Lung (tissue), 12 donors: ENCODE measurements around the gene PRKCE. TPM values are rescaled to one million over a fixed set of nuclear protein-coding genes. Genes with fewer than 3 reads are reported as not detected.

Source experiments
- ATAC-seq: fragments of 200-7000 bp; cut with Tn5 transposase; one replicate; pipeline ENCODE4 v1.9.1; 2020; ENCODE audit warnings: moderate number of reproducible peaks; ENCODE audit not compliant: insufficient read depth, low FRiP score
- DNase-seq, 3 donors: peaks; one replicate each; pipeline ENCODE4 v3.0.0-alpha.2; 2013 to 2017
- H3K27ac ChIP-seq, 2 donors: one replicate each; pipeline ENCODE4 v1.5.1; 2013; ENCODE audit warnings: mild to moderate bottlenecking in 2 of 2, moderate library complexity in 2 of 2, control low read depth in 1 of 2, inconsistent platforms in 1 of 2, low read depth in 1 of 2, low read length in 1 of 2
- H3K27me3 ChIP-seq, 3 donors: one replicate each; pipeline ENCODE4 v1.5.1; 2013; ENCODE audit warnings: low read length in 2 of 3; ENCODE audit not compliant: control insufficient read depth in 3 of 3, insufficient read depth in 3 of 3
- H3K36me3 ChIP-seq, 4 donors: one replicate each; pipeline ENCODE4 v1.5.1; 2013; ENCODE audit warnings: low read length in 4 of 4, mild to moderate bottlenecking in 1 of 4, moderate library complexity in 1 of 4; ENCODE audit not compliant: control insufficient read depth in 4 of 4, insufficient read depth in 4 of 4
- H3K4me1 ChIP-seq, 5 donors: one replicate each; pipeline ENCODE4 v1.5.1; 2013; ENCODE audit warnings: low read length in 5 of 5, mild to moderate bottlenecking in 2 of 5, moderate library complexity in 1 of 5; ENCODE audit not compliant: control insufficient read depth in 5 of 5, insufficient read depth in 5 of 5
- H3K4me3 ChIP-seq: one replicate; pipeline ENCODE4 v1.5.1; 2013; ENCODE audit warnings: mild to moderate bottlenecking, control low read depth, moderate library complexity
- H3K9ac ChIP-seq, 2 donors: one replicate each; pipeline ENCODE4 v1.5.1; 2013; ENCODE audit warnings: low read length in 2 of 2, control low read depth in 1 of 2; ENCODE audit not compliant: insufficient read depth in 1 of 2
- H3K9me3 ChIP-seq, 4 donors: one replicate each; pipeline ENCODE4 v1.5.1; 2013; ENCODE audit warnings: low read length in 3 of 4, mild to moderate bottlenecking in 1 of 4, moderate library complexity in 1 of 4; ENCODE audit not compliant: control insufficient read depth in 4 of 4, insufficient read depth in 3 of 4
- WGBS, 2 donors: extraction: QIAGEN DNeasy Blood & Tissue Kit; methylation state at CpG; one replicate each; pipeline ENCODE4 v1.1.7; 2013; 5-methylcytosine and 5-hydroxymethylcytosine counted together
- polyA plus RNA-seq, 2 donors: library from polyadenylated mRNA; stranded (reverse); fragments of 200-250 nt; gene quantifications; one replicate each; pipeline ENCODE4 v1.2.1, GENCODE V29; 2013
- total RNA-seq, 2 donors: library from RNA; depleted of rRNA in 1 of 2; stranded (reverse); fragments of >200 nt in 1 of 2; gene quantifications; one replicate each; pipeline ENCODE4 v1.2.1, GENCODE V29; 2014 to 2021
- TF ChIP-seq, protein P1 (sequence below): IDR thresholded peaks from 2 replicates; pipeline ENCODE4 v1.5.1; 2012; ENCODE audit warnings: mild to moderate bottlenecking; ENCODE audit errors: control extremely low read depth, extremely low read depth
- donor health status: control.
- donor health status: control.
- donor health status: Bipolar disorder and iron deficiency.
- donor health status: healthy.
- donor health status: DM: yes; HTN: yes; CAD: no.

Gene PRKCE
- total and polyA plus RNA-seq, 4 donors, result 12.5 to 82.2 (median 32.1) TPM

DNA sequence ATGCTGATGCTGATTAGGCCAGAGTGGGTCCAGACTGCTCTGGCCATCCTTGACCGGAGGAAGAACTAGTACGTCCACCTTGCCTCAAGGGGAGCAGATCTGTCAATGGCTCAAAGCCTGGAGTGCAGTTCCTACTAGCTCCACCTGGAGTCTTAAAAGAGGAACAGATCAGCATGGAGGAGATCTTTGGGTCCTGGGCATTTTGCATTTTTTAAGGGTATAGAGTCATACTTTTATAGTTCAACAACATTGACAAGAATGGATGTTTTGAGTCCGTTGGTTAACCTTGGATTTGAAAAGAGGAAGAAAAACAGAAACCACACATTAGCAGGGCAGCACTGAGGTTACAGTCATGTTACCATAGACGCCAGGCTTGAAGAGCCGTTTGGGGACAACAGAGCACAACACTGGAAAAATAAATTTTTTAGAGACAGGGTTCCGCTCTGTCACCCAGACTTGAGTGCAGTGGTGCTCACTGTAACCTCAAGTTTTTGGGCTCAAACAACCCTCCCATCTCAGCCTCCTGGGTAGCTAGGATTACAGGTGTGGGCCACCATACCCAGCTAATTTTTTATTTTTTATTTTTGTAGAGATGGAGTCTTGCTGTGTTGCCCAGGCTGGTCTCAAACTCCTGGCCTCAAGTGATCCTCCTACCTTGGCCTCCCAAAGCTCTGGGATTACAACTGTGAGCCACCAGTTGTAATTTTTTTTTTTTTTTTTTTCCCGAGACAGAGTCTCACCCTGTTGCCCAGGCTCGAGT, 78.5 kb downstream of the PRKCE start:
- Histone ChIP-seq H3K4me3 (no peak overlapping the region), H3K36me3 (peaks cover 0 to 3% (median 0%) of the 10 kb centered on the region in 4 donors), H3K27ac (no peak overlapping the region), H3K9me3 (peaks cover 0 to 2% (median 0%) of the 10 kb centered on the region in 4 donors), H3K4me1 (peaks cover 0 to 5% (median 0%) of the 10 kb centered on the region in 5 donors), H3K9ac (no peak overlapping the region), H3K27me3 (no peaks in the 10 kb centered on the region)
- ATAC-seq, result no peak
- WGBS, 2 donors, result 60 to 84% methylated on average over 8 of the region's 8 CpGs
- TF ChIP-seq, protein P1, sequence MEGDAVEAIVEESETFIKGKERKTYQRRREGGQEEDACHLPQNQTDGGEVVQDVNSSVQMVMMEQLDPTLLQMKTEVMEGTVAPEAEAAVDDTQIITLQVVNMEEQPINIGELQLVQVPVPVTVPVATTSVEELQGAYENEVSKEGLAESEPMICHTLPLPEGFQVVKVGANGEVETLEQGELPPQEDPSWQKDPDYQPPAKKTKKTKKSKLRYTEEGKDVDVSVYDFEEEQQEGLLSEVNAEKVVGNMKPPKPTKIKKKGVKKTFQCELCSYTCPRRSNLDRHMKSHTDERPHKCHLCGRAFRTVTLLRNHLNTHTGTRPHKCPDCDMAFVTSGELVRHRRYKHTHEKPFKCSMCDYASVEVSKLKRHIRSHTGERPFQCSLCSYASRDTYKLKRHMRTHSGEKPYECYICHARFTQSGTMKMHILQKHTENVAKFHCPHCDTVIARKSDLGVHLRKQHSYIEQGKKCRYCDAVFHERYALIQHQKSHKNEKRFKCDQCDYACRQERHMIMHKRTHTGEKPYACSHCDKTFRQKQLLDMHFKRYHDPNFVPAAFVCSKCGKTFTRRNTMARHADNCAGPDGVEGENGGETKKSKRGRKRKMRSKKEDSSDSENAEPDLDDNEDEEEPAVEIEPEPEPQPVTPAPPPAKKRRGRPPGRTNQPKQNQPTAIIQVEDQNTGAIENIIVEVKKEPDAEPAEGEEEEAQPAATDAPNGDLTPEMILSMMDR, result no peak
- no peak for DNase-seq

DNA sequence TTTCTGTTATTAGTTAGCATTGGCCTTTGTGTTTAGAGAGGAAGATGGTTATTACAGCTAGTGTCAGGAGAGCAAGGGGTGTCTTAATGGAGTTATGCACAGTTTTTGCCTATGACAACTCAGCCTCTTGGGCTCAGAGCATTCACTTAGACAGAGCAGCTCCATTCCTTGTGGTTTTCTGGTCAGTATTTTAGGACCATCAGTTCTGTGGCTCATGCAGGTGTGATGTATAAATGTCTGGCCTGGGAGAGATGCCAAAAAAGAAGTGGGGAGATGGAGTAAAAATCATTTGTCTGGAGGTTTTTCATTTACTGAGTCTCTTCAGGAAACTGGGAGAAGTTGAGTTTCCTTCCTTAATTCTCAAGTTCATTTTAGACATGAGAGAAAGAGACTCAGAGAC, 79.7 kb downstream of the PRKCE start:
- H3K27me3 ChIP-seq, result no peaks in the 10 kb centered on the region

DNA sequence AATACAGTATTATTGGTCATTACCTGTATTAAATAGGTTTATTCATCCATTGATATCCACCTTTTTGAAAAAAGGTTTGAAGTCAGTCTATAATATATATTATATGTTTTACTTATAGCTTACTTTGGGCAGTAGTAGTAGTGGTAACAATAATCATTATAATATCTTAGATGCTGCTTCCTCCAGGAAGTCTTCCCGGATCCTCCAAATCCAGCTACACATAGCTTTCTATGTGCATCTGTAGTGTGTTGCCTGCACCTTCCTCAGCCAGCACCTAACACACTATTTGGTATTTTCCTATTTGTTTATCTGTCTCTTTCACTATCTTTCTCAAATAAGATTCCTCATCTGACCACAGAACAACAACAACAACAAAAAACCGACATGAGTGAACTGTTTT, 81.0 kb downstream of the PRKCE start:
- Histone ChIP-seq H3K36me3 (peaks cover 0 to 3% (median 0%) of the 10 kb centered on the region in 4 donors), H3K27ac (no peak overlapping the region), H3K9ac (no peak overlapping the region), H3K4me1 (peaks cover 0 to 9% (median 0%) of the 10 kb centered on the region in 5 donors), H3K4me3 (no peak overlapping the region), H3K27me3 (no peaks in the 10 kb centered on the region), H3K9me3 (peaks cover 0 to 2% (median 0%) of the 10 kb centered on the region in 4 donors)
- no peak for ATAC-seq
- WGBS, 2 donors, result 78 to 84% methylated on average over 2 of the region's 2 CpGs
- TF ChIP-seq, protein P1, result no peak
- DNase-seq, result no peak

More for the DNA sequence above, 79.7 kb downstream of the PRKCE start:
- peaks cover 0 to 3% (median 0%) of the 10 kb centered on the region in 4 donors for H3K36me3 ChIP-seq
- no peak overlapping the region for H3K4me3 ChIP-seq
- H3K27ac ChIP-seq, result no peak overlapping the region
- DNase-seq (no peak), ATAC-seq (no peak)
- no peak overlapping the region for H3K9ac ChIP-seq
- TF ChIP-seq, protein P1, result no peak
- H3K4me1 ChIP-seq, result peaks cover 0 to 8% (median 0%) of the 10 kb centered on the region in 5 donors
- H3K9me3 ChIP-seq, result peaks cover 0 to 2% (median 0%) of the 10 kb centered on the region in 4 donors
